Fibroblast of skin of left biceps (primary cell): ENCODE measurements around the gene HAGHL.
"Not testable (repeated sequence)": the region's sequence is repeated elsewhere in the genome, so short reads cannot be mapped to it uniquely, and the experiment has no call there.

Experiments used
- DNase-seq, 2 experiments: peaks; one replicate each; pipeline ENCODE4 v3.0.0-alpha.2; 2013; ENCODE audit warnings: low read depth in 2 of 2

The HAGHL gene

DNA sequence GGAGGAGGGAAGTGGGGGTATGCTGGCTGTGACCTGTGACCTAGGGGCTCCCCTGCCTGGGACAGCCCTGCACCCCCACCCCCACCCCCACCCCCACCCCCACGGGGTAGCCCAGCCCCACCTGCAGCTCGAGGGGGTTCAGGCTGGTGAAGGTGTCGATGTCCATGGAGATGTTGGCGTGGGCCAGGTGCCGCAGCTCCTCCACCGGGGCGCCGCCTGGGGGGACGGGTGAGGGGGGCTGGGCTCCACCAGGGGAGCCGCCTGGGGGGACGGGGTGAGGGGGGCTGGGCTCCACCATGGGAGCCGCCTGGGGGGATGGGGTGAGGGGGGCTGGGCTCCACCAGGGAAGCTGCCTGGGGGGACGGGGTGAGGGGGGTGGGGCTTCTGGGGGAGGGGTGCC lies 43.5 kb downstream of the HAGHL start:
- DNase-seq = no peak

DNA sequence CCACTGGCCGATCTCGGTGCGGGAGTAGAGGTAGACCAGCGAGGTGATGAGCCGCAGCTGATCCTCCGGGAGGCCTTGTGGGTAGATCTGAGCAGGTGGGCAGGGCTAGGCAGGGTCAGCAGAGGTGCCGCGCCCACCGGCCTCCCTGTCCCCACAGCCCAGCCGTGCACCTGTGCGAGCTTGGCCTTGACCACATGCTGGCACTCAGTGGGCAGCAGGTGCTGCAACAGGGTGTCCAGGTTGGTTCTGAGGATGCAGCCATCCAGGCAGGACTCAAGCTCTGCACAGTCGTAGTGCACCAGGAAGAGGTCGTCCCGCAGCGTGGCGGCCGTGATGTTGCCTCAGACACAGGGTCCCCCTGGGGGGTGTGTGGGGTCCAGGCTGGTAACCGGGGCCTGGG lies 46.1 kb downstream of the HAGHL start:
- no peak for DNase-seq

DNA sequence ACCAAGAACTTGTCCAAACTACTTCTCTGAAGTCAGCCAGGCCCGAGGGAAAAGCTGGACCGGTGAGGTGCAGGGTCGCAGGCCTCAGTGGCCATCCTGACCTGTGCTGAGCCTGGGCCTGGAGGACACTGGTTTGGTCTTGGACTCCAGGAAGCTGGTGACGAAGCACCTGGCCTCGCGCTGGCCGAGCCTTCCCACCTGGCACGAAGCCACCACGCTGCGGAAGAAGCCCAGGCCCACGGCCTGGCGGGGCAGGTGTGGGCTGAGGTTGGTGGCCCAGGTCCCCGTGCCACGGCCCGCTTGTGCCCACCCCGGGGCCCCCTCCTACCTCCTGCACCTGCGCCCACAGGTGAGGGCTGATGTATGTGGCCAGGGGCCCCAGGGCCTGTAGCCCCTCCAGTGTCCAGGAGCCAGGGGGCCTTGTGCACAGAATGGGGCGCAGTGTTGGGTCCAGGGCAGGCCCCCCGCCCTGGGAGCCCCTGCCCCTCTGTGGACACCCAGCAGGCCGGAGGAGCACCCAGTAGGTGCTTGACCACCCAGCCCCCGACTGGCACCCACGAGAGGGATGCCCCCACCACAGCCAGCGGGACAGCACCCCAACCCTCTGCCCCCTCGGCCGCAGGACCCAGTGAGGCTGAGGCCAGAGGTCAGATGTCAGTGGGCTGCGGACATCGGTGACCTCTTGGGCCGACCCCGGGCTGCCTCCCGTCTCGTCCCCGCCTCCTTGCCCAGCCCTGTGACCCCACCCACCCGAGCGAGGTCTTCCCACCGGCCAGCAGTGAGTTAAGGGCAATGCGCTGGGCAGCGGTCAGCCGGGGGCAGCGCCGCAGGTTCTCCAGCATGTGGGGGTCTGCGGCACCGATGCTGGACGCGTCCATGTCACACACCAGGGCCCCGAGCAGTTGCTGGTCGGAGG lies 47.4 kb downstream of the HAGHL start:
- no peak for DNase-seq

DNA sequence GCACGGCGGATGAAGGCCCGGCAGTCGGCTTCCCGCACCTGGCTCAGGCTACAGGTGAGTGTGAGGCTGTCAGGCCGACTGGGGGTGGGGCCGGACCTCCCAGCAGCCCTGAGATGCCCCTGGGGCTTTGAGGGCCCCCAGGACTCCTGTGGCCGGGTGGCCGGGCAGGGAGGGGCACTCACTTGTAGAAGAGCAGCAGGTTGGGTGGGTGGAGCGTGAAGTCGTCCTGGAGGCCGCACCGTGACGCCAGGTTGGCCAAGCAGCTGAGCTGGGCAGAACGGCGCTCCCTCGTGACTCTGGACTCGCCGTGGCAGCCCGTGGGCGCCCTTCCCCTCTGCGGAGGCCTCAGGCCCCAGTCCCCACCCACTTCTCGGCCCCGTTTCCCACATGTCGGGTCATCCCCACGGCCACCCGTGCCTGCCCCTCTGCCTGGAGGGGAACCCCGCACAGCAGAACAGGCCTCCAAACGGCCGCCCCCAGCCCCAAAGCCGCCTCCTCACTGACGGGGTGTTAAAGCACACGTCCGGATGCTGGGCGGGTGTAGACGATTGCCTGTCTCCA lies 48.4 kb downstream of the HAGHL start:
- no peak for DNase-seq

DNA sequence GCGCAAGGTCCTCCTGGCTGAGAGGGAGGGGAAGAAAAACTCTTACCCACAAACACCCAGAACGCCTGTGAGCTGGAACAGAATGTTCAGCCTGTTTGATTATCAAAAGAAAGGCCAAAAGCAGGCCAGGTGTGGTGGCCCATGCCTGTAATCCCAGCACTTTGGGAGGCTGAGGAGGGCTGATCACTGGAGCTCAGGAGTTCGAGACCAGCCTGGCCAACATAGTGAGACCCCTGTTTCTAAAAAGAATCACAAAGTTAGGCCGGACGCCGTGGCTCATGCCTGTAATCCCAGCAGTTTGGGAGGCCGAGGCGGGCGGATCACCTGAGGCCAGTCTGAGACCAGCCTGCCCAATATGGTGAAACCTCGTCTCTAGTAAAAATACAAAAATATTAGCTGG lies 49.4 kb downstream of the HAGHL start:
- not testable (repeated sequence) for DNase-seq

DNA sequence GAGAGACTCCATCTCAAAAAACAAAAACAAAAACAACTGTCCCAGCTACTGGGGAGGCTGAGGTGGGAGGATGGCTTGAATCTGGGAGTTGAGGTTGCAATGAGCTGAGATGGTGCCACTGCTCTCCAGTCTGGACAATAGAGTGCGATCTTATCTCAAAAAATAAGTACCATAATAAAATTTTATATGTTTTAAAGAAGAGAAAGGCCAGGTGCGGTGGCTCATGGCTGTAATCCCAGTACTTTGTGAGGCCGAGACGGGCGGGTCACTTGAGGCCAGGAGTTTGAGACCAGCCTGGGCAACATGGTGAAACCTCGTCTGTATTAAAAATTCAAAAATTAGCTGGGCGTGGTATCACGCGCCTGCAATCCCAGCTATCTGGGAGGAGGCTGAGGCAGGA lies 49.9 kb downstream of the HAGHL start:
- no peak for DNase-seq

DNA sequence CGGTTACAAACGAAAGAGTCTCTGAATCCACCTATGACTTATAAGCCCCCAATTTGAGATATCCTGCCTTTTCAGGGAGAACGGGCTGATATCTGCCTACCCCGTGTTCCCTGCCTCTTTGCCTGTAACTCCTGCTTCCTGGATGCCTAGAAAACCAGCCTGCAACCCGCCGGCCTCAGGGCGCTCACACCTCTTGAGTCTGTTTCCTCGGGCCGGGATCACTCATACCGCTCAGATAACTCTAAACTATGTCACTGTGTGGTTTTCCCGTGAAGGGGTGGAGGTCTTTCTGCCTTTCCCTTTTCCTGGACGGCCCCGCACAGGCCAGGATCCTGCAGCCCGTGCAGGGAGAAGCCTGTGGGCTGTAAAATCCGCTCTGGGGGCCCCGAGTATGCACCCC lies 50.9 kb downstream of the HAGHL start:
- DNase-seq = no peak

DNA sequence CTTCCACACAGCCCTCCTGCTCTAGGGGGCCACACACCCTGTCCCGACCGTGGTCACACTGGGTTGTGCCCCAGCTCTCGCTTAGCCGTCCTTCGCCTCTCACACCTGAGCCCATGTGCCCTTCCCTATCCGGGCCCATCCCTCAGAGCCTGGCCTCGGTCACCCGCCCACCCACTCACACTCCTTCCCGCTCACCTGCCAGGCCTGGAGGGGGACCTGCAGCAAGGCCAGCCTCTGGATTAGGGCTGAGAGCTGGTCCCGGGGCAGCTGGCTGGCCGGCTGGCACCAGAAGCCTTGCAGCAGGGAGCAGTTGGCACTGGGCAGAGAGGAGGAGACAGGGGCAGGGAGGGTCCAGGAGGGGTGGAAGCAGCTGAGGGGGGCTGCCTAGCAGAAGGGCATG lies 51.5 kb downstream of the HAGHL start:
- DNase-seq = no peak

DNA sequence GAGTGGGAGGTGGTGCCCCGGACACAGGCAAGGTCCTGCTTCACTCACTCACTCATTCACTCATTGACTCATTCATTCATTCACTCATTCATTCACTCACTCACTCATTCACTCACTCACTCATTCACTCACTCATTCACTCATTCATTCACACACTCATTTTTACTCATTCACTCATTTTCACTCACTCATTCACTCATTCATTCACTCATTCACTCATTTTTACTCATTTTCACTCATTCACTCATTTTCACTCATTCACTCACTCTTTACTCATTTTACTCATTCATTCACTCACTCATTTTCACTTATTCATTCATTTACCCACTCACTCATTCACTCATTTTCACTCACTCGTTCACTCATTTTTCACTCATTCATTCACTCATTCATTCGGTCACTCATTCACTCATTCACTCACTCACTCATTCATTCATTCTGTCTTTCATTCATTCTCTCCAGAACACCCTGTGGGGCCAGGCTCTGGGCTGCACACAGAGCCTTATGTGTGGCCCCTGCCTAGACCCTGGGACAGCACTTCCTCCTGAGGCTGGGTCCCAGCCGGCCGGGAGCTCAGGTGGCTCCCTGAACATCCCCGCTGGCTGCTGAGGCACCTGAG lies 52.1 kb downstream of the HAGHL start:
- DNase-seq = no peak
